ENCODE results near the gene FAM135A. TPM values are rescaled to one million over a fixed set of nuclear protein-coding genes. Genes with fewer than 3 reads are reported as not detected.

The FAM135A gene
- total and polyA plus RNA-seq, 9 of the 15 experiments (the other 6 are each of a cell fraction or from before 2014, with no cell fraction given), result 7.4 to 32.9 (median 19.2) TPM

DNA sequence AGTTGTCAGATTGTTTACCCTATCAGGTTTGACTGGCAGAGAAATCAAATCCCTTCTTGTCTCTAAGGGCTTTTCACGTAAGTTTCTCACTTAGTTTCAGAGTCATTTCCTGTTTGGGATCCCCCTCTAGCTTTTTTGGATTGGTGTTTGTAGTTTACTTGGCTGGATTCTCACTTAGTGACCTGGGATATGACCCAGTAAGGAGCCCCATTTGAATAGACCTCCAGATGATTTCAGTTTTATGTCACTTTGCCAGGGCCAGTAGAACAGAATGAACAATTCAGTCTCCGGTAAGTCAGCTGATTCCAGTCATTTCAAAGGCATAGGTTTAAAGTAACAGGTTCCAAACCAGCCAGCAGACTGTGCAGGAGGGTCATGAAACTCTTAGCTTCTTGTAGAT lies 8.2 kb downstream of the FAM135A start:
- BruUV-seq (replicated peaks), result no TSS peak
- Histone ChIP-seq H3K27me3 (ENCODE audit: control insufficient read depth in 2 of 2, insufficient read depth in 2 of 2, low read length in 2 of 2) (no peaks in the 10 kb centered on the region), H3K36me3 (ENCODE audit: control insufficient read depth, insufficient read depth, low read length) (peaks cover 68% of the 10 kb centered on the region), H3K9me3 (replicated peaks; ENCODE audit: control insufficient read depth, insufficient read depth, low read depth, low read length) (no peaks in the 10 kb centered on the region), H4K20me1 (replicated peaks; ENCODE audit: control insufficient read depth, insufficient read depth, low read length) (no peaks in the 10 kb centered on the region), H3K9me1 (ENCODE audit: control insufficient read depth, insufficient read depth, low read length) (peaks cover 4% of the 10 kb centered on the region), H3K27ac (ENCODE audit: extremely low read depth, low read depth, low read length) (no peak overlapping the region), H3K79me2 (ENCODE audit: control insufficient read depth, insufficient read depth, low read length) (peaks cover 47% of the 10 kb centered on the region), H3K4me3 (no peak overlapping the region), H3K4me2 (ENCODE audit: insufficient read depth, low read length) (no peak overlapping the region), H3K9ac (ENCODE audit: insufficient read depth in 1 of 2, low read depth in 2 of 2, low read length in 2 of 2) (no peak overlapping the region), H2AFZ (ENCODE audit: low read depth, low read length) (no peak overlapping the region), H3K4me1 (replicated peaks in 1 of 2; ENCODE audit: control insufficient read depth in 2 of 2, insufficient read depth in 2 of 2, low read length in 2 of 2) (no peaks in the 10 kb centered on the region)
- in situ Hi-C loops (cut with MboI) (no loop called here), intact Hi-C loops (cut with micrococcal nuclease) (no loop called here)
- DNase-seq (ENCODE audit: extremely low read depth in 1 of 4, low spot score in 3 of 4), result no peak
- POLR2A ChIA-PET, result interaction anchor here (1.2 to 2.4 kb wide), 3 partner anchors 8 to 41 kb away, joined by 4 to 9 read pairs (median 9); partner anchors contain the start of gene FAM135A
- CTCF ChIA-PET (ENCODE audit: low intra/inter-chr PET ratio), result no interaction called here
- WGBS (ENCODE audit: insufficient coverage, low coverage, missing lambda C conversion rate), result 69% methylated on average over 2 of the region's 2 CpGs
- no peak for FAIRE-seq
- ATAC-seq, result no peak
- no peak for TF ChIP-seq SMAD4 (CRISPR knock-in tag; conservative IDR thresholded peaks at IDR 0.05)
- TF ChIP-seq ZNF445 (CRISPR knock-in tag; IDR thresholded peaks at IDR 0.05; ENCODE audit: low read depth), result no peak
- no peak for TF ChIP-seq MTA1 (IDR thresholded peaks at IDR 0.05; ENCODE audit: borderline replicate concordance)
- TF ChIP-seq, protein P1, sequence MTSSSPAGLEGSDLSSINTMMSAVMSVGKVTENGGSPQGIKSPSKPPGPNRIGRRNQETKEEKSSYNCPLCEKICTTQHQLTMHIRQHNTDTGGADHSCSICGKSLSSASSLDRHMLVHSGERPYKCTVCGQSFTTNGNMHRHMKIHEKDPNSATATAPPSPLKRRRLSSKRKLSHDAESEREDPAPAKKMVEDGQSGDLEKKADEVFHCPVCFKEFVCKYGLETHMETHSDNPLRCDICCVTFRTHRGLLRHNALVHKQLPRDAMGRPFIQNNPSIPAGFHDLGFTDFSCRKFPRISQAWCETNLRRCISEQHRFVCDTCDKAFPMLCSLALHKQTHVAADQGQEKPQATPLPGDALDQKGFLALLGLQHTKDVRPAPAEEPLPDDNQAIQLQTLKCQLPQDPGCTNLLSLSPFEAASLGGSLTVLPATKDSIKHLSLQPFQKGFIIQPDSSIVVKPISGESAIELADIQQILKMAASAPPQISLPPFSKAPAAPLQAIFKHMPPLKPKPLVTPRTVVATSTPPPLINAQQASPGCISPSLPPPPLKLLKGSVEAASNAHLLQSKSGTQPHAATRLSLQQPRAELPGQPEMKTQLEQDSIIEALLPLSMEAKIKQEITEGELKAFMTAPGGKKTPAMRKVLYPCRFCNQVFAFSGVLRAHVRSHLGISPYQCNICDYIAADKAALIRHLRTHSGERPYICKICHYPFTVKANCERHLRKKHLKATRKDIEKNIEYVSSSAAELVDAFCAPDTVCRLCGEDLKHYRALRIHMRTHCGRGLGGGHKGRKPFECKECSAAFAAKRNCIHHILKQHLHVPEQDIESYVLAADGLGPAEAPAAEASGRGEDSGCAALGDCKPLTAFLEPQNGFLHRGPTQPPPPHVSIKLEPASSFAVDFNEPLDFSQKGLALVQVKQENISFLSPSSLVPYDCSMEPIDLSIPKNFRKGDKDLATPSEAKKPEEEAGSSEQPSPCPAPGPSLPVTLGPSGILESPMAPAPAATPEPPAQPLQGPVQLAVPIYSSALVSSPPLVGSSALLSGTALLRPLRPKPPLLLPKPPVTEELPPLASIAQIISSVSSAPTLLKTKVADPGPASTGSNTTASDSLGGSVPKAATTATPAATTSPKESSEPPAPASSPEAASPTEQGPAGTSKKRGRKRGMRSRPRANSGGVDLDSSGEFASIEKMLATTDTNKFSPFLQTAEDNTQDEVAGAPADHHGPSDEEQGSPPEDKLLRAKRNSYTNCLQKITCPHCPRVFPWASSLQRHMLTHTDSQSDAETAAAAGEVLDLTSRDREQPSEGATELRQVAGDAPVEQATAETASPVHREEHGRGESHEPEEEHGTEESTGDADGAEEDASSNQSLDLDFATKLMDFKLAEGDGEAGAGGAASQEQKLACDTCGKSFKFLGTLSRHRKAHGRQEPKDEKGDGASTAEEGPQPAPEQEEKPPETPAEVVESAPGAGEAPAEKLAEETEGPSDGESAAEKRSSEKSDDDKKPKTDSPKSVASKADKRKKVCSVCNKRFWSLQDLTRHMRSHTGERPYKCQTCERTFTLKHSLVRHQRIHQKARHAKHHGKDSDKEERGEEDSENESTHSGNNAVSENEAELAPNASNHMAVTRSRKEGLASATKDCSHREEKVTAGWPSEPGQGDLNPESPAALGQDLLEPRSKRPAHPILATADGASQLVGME (CRISPR knock-in tag; IDR thresholded peaks at IDR 0.05), result no peak
- TF ChIP-seq ZNF274 (IDR thresholded peaks at IDR 0.05; ENCODE audit: borderline replicate concordance, low read depth, low read length), result no peak
- TF ChIP-seq PML (IDR thresholded peaks at IDR 0.05; ENCODE audit: low read length), result no peak
- no peak for TF ChIP-seq BRD9 (IDR thresholded peaks at IDR 0.05; ENCODE audit: low read depth, partially characterized antibody)
- TF ChIP-seq WHSC1 (IDR thresholded peaks at IDR 0.05; ENCODE audit: low read length), result no peak
- no peak for TF ChIP-seq TCF7L2 (IDR thresholded peaks at IDR 0.05; ENCODE audit: low read depth, low read length)
- TF ChIP-seq EZH2 (IDR thresholded peaks at IDR 0.05; ENCODE audit: borderline replicate concordance, low read depth, low read length), result no peak
- TF ChIP-seq, protein P2, sequence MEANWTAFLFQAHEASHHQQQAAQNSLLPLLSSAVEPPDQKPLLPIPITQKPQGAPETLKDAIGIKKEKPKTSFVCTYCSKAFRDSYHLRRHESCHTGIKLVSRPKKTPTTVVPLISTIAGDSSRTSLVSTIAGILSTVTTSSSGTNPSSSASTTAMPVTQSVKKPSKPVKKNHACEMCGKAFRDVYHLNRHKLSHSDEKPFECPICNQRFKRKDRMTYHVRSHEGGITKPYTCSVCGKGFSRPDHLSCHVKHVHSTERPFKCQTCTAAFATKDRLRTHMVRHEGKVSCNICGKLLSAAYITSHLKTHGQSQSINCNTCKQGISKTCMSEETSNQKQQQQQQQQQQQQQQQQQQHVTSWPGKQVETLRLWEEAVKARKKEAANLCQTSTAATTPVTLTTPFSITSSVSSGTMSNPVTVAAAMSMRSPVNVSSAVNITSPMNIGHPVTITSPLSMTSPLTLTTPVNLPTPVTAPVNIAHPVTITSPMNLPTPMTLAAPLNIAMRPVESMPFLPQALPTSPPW (CRISPR knock-in tag; IDR thresholded peaks at IDR 0.05), result no peak
- TF ChIP-seq, protein P3, sequence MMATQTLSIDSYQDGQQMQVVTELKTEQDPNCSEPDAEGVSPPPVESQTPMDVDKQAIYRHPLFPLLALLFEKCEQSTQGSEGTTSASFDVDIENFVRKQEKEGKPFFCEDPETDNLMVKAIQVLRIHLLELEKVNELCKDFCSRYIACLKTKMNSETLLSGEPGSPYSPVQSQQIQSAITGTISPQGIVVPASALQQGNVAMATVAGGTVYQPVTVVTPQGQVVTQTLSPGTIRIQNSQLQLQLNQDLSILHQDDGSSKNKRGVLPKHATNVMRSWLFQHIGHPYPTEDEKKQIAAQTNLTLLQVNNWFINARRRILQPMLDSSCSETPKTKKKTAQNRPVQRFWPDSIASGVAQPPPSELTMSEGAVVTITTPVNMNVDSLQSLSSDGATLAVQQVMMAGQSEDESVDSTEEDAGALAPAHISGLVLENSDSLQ (IDR thresholded peaks at IDR 0.05), result no peak
- no peak for TF ChIP-seq SIX5 (IDR thresholded peaks at IDR 0.05; ENCODE audit: borderline replicate concordance in 1 of 2, insufficient read depth in 1 of 2, low read depth in 1 of 2, low read length in 2 of 2)
- no peak for TF ChIP-seq MEF2D (tag; conservative IDR thresholded peaks at IDR 0.05; ENCODE audit: low read depth)
- no peak for TF ChIP-seq RBM14 (IDR thresholded peaks at IDR 0.05; ENCODE audit: borderline replicate concordance, insufficient read depth, low read depth, low read length)
- no peak for TF ChIP-seq ZNF644 (tag; IDR thresholded peaks at IDR 0.05; ENCODE audit: low read depth)
